ENCODE data around the gene NDUFB7.

NDUFB7 gene

DNA sequence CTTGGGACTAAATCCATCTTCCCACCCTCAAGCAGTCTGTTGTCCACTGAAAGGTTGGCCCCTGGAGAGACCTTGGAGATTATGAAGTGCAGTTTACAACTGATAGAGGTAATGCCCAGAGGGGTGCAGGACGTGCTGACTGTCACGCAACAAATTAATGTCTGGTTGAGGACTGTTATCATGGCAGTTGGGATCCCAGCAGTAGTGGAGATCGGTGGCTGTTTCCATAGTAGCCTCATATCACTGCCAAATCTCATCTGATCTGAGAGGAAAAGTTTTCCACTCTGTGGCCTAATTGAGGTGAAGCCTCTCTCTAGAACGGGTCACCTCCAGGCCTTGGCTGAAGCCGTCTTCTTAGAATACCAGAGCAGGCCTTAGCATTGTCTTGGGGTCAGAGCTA is 38.4 kb downstream of the NDUFB7 start:
- DNase-seq (ENCODE audit: low spot score), result no peak
- H3K4me3 Mint-ChIP-seq, result no peak overlapping the region
- H3K27me3 Mint-ChIP-seq (ENCODE audit: low read depth), result no peaks in the 10 kb centered on the region
- H3K36me3 Mint-ChIP-seq (ENCODE audit: low read depth), result peaks cover 10% of the 10 kb centered on the region
- H3K27ac Mint-ChIP-seq, result peak overlapping the region; percentile 60
- no peaks in the 10 kb centered on the region for H3K9me3 Mint-ChIP-seq
- H3K4me1 Mint-ChIP-seq (ENCODE audit: low read depth), result peaks cover 19% of the 10 kb centered on the region

DNA sequence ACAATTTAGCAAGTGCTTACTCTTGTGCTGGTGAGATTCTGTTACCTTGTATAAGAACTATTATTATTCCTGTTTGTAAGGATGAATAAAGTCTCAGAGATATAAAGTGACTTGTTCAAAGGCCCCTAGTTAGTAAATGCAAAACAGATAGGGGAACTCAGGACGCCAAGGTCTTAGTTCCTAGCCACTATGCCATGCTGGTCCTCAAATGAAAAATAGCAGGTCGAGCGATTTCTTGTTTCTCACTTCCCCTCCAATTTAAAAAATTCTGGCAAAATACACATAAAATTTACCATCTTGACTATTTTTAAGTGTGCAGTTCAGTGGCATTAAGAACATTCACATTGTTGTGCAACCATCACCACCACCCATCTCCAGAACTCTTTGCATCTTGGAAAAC is 41.4 kb downstream of the NDUFB7 start:
- peak overlapping the region; percentile 99 for H3K4me3 Mint-ChIP-seq
- H3K27me3 Mint-ChIP-seq (ENCODE audit: low read depth), result no peaks in the 10 kb centered on the region
- H3K9me3 Mint-ChIP-seq, result no peaks in the 10 kb centered on the region
- H3K4me1 Mint-ChIP-seq (ENCODE audit: low read depth), result peaks cover 17% of the 10 kb centered on the region
- peaks cover 10% of the 10 kb centered on the region for H3K36me3 Mint-ChIP-seq (ENCODE audit: low read depth)
- peak overlapping the region; percentile 60 for H3K27ac Mint-ChIP-seq
- DNase-seq (ENCODE audit: low spot score), result no peak

DNA sequence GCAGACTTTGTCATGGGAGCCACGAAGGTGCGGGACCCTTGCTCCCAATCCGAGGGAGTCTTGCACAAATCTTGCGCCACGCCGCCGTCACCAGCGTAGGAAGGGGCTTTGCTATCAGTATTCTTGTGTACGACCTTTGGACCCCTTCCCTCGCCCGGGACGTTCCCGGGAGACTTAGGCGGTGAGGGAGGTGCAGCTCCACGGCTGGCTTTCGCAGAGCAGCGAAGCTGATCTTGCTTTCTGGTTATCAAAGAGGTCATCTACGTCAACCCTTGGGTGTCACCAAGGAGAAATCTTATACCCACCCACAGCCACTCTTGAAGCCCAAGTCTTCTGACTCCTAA is 41.9 kb downstream of the NDUFB7 start:
- peak overlapping the region; percentile 92 for H3K27ac Mint-ChIP-seq
- H3K36me3 Mint-ChIP-seq (ENCODE audit: low read depth), result peaks cover 10% of the 10 kb centered on the region
- H3K27me3 Mint-ChIP-seq (ENCODE audit: low read depth), result no peaks in the 10 kb centered on the region
- no peak for DNase-seq (ENCODE audit: low spot score)
- peak overlapping the region; percentile 99 for H3K4me3 Mint-ChIP-seq
- no peaks in the 10 kb centered on the region for H3K9me3 Mint-ChIP-seq
- peaks cover 17% of the 10 kb centered on the region for H3K4me1 Mint-ChIP-seq (ENCODE audit: low read depth)

DNA sequence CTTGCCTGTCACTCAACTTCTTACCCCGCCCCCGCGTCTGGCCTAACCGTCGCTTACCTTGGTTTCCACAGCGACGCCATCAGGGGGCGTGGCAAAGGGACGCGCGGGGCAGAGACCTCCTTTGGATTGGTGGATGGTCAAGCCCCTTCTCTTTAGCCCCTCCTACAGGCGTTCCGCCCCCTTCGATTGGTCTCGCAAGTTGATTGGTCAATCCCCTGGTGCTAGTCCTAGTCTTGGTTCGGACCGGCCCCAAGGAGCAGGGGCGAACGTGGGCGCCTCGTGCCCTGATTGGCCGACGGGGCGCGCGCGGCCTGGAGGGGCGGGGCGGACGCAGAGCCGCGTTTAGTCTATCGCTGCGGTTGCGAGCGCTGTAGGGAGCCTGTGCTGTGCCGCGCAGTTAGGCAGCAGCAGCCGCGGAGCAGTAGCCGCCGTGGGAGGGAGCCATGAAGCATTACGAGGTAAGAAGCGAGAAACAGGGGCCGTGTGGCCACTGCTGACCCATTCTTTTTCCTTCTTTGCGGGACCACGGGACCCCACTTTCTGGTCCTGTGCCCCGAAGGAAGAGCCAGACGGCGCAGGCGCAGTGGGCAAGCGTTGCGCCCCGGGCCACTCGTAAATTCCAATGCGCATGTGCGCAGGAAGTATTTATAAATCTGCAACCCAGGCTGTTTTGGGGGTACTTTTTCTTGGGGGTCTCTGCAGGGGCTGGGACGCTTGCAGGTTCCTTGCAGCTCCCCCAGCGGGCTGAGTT is 42.4 kb downstream of the NDUFB7 start, which contains the start of gene TECR:
TSS of gene TECR (plus strand) at position 341 of the 751 bp plus-strand sequence. CDS start at position 444, 103 bp downstream.
- Mint-ChIP-seq H3K9me3 (no peaks in the 10 kb centered on the region), H3K4me3 (peak within 1 kb of the TSS; percentile 99), H3K27ac (peak within 1 kb of the TSS; percentile 98), H3K4me1 (ENCODE audit: low read depth) (peaks cover 17% of the 10 kb centered on the region), H3K27me3 (ENCODE audit: low read depth) (no peaks in the 10 kb centered on the region), H3K36me3 (ENCODE audit: low read depth) (peaks cover 10% of the 10 kb centered on the region)
- DNase-seq (ENCODE audit: low spot score), result peak; percentile 100

DNA sequence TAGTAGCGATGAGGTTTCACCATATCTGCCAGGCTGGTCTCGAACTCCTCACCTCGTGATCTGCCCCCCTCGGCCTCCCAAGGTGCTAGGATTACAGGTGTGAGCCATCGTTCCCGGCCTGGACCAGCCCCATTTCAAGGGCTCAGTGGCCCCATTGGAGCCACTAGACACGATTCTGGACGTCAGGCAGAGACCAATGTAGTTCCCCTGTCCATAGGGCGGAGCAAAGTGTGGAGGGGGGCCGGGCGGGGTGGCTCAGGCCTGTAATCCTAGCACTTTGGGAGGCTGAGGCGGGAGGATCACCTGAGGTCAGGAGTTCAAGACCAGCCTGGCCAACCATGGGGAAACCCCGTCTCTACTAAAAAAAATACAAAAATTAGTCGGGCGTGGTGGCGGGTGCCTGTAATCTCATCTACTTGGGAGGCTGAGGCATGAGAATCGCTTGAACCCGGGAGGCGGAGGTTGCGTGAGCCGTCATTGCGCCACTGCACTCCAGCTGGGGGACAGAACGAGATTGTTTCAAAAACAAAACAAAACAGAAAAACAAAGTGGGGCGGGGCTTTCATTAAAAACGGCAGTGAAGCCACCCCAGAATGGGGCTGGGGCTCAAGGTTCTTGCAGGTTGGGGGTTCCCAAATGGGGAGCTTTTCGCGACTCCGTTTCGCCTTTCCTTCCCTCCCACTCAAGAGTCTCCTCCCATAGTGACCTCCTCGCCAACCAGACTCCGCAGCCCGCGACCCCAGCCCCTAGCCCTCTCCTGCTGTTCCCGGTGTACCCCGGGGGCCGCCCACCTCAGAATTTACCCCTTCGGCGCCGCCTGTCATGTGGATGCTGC is 43.2 kb downstream of the NDUFB7 start:
- DNase-seq (ENCODE audit: low spot score), result no peak
- Mint-ChIP-seq H3K36me3 (ENCODE audit: low read depth) (peaks cover 10% of the 10 kb centered on the region), H3K27me3 (ENCODE audit: low read depth) (no peaks in the 10 kb centered on the region), H3K4me3 (peak overlapping the region; percentile 99), H3K4me1 (ENCODE audit: low read depth) (peaks cover 21% of the 10 kb centered on the region), H3K9me3 (no peaks in the 10 kb centered on the region), H3K27ac (peak overlapping the region; percentile 98)

DNA sequence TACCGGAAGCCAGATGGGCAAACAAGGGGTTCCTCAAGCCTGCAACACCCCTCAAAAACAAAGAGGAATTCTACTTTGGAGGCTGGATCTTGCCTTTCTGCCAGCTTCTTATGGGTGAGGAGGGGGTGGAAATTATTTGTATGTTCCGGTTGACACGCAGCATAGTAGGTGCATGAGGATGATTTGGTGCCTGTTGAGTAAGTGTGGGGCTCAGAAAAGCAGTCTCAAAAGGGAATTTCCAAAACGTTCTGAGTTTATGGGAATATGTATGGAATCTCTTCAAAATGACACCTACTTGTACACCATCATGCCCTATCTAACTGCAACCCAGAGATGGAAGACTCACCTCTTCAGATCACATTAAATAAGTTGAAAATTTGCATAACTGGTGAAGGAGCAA is 45.4 kb downstream of the NDUFB7 start:
- H3K4me1 Mint-ChIP-seq (ENCODE audit: low read depth), result peaks cover 37% of the 10 kb centered on the region
- no peak overlapping the region for H3K4me3 Mint-ChIP-seq

DNA sequence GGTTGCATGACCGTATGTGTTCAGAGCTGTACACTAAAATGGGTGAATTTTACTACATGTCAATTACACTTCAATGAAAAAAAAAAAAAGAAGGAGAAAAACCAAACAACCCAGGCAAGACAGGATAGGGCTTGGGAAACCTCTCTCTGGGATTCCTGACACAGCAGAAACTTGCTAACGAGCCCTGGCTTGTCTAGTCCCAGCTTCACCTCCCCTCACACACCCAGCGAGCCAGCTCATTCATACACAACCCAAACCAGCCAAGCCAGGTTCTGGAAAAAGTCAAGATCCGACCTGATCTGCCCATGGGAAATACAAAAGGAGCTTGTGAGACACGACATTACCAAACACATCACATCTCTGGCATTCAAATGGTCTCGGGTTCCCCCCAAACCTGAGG is 46.1 kb downstream of the NDUFB7 start:
- H3K27me3 Mint-ChIP-seq (ENCODE audit: low read depth), result no peaks in the 10 kb centered on the region
- no peak overlapping the region for H3K27ac Mint-ChIP-seq
- H3K4me1 Mint-ChIP-seq (ENCODE audit: low read depth), result peaks cover 36% of the 10 kb centered on the region
- no peak overlapping the region for H3K4me3 Mint-ChIP-seq
- H3K36me3 Mint-ChIP-seq (ENCODE audit: low read depth), result peaks cover 4% of the 10 kb centered on the region
- DNase-seq (ENCODE audit: low spot score), result no peak
- no peaks in the 10 kb centered on the region for H3K9me3 Mint-ChIP-seq

More for the DNA sequence above, 45.4 kb downstream of the NDUFB7 start:
- no peaks in the 10 kb centered on the region for H3K9me3 Mint-ChIP-seq
- peak overlapping the region; percentile 15 for H3K27ac Mint-ChIP-seq
- H3K27me3 Mint-ChIP-seq (ENCODE audit: low read depth), result no peaks in the 10 kb centered on the region
- DNase-seq (ENCODE audit: low spot score), result no peak
- peaks cover 4% of the 10 kb centered on the region for H3K36me3 Mint-ChIP-seq (ENCODE audit: low read depth)

GRCh38 chr19:14520543-14520942 is 51.3 kb downstream of the NDUFB7 start:
- Mint-ChIP-seq H3K4me1 (ENCODE audit: low read depth) (peaks cover 56% of the 10 kb centered on the region), H3K9me3 (no peaks in the 10 kb centered on the region), H3K27ac (peak overlapping the region; percentile 78), H3K4me3 (no peak overlapping the region), H3K27me3 (ENCODE audit: low read depth) (no peaks in the 10 kb centered on the region), H3K36me3 (ENCODE audit: low read depth) (peaks cover 23% of the 10 kb centered on the region)
- DNase-seq (ENCODE audit: low spot score), result no peak

DNA sequence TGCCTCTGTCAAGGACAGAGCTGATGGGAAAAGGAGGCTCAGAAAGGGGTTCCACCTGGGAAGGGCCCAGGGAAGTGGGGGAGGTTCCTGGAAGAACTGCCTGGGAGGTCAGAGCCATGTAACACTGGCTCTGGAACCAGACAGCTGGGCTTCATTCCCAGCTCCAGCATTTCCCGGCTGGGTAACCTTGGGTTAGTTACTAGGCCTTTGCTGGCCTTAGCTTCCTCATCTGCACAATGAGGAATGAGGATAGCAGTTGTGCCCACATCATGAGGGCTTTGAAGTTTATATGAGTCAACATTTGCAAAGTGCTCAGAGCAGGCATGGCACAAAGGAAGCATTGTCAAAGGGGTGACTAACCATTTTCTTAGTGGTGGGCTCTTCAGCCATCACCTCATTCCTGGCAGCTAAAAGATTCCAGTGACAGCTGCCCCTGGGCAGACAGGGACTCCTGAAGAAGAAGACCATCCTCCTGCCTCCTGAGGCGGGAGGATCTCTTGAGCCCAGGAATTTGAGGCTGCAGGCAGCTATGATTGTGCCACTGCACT is 51.9 kb downstream of the NDUFB7 start:
- H3K4me1 Mint-ChIP-seq (ENCODE audit: low read depth), result peaks cover 60% of the 10 kb centered on the region
- peak overlapping the region; percentile 88 for H3K4me3 Mint-ChIP-seq
- H3K36me3 Mint-ChIP-seq (ENCODE audit: low read depth), result peaks cover 29% of the 10 kb centered on the region
- H3K9me3 Mint-ChIP-seq, result no peaks in the 10 kb centered on the region
- peak overlapping the region; percentile 78 for H3K27ac Mint-ChIP-seq
- DNase-seq (ENCODE audit: low spot score), result no peak
- H3K27me3 Mint-ChIP-seq (ENCODE audit: low read depth), result no peaks in the 10 kb centered on the region

DNA sequence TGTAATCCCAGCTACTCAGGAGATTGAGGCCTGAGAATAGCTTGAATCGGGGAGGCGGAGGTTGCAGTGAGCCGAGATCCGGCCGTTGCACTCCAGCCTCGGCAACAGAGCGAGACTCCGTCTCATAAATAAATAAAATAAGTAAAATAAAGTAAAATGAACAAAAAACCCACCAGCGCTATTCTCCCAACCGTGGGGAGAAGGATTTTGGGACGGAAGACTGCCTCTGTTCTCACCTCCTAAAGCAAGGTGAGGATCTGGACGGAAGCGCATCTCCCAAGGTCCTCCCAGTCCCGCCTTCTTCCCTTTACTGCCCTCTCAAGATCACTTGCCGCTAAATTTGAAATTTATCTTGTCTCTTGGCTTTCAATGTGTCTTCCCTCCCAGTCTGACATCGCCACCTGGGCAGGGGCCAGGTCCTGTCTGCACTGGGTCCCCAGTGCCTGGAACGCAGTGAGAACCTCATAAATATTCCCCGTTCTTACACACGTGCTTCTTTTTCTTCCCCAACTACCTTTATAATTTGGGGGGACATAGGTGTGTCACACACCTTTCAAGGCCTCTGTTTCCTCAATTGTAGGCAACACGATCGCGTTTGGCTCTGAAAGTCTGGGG is 52.5 kb downstream of the NDUFB7 start:
- Mint-ChIP-seq H3K4me3 (peak overlapping the region; percentile 88), H3K27ac (peak overlapping the region; percentile 78), H3K27me3 (ENCODE audit: low read depth) (no peaks in the 10 kb centered on the region), H3K36me3 (ENCODE audit: low read depth) (peaks cover 35% of the 10 kb centered on the region), H3K9me3 (no peaks in the 10 kb centered on the region), H3K4me1 (ENCODE audit: low read depth) (peaks cover 64% of the 10 kb centered on the region)
- no peak for DNase-seq (ENCODE audit: low spot score)

DNA sequence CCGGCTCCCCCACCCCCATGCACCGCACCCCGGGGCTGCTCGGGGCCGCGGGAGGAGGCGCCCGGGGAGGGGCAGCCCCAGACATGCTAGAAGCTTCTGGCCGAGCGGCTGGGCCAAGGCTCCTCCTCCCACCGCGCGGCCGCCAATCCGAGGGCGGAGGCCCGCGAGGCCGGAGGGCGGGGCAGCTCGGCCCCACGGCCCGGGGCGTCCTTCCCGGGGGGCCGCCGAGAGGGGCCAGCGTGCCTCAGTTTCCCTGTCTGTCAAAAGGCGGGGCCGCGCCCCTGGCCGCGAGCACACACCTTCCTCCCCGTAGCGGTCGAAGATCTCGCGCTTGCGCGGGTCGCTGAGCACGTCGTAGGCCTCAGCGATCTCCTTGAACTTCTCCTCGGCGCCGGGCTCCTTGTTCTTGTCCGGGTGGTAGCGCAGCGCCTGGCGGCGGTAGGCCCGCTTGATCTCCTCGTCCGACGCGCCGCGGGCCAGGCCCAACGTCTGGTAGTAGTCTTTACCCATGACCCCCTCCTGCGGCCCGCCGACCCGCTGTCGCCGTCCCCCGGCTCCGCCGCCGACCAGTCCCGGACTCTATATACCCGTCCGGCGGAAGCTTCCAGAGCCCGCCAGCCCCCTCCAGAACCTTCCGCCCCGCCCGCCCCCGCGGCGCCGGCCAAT is 53.9 kb downstream of the NDUFB7 start, which contains the start of gene DNAJB1:
TSS of gene DNAJB1 (minus strand) at position 558 of the 666 bp plus-strand sequence. CDS start at position 510, 48 bp downstream.
- Mint-ChIP-seq H3K4me3 (peak within 1 kb of the TSS; percentile 96), H3K4me1 (ENCODE audit: low read depth) (peaks cover 61% of the 10 kb centered on the region)
- peak; percentile 84 for DNase-seq (ENCODE audit: low spot score)

GRCh38 chr19:14517446-14517839 is 54.4 kb downstream of the NDUFB7 start:
- Mint-ChIP-seq H3K36me3 (ENCODE audit: low read depth) (peaks cover 41% of the 10 kb centered on the region), H3K27ac (peak overlapping the region; percentile 92), H3K27me3 (ENCODE audit: low read depth) (no peaks in the 10 kb centered on the region), H3K4me3 (peak overlapping the region; percentile 96), H3K9me3 (no peaks in the 10 kb centered on the region), H3K4me1 (ENCODE audit: low read depth) (peaks cover 56% of the 10 kb centered on the region)
- no peak for DNase-seq (ENCODE audit: low spot score)

More for the DNA sequence above, 53.9 kb downstream of the NDUFB7 start, which contains the start of gene DNAJB1:
- Mint-ChIP-seq H3K9me3 (no peaks in the 10 kb centered on the region), H3K36me3 (ENCODE audit: low read depth) (peaks cover 41% of the 10 kb centered on the region), H3K27ac (peak within 1 kb of the TSS; percentile 96), H3K27me3 (ENCODE audit: low read depth) (no peaks in the 10 kb centered on the region)

DNA sequence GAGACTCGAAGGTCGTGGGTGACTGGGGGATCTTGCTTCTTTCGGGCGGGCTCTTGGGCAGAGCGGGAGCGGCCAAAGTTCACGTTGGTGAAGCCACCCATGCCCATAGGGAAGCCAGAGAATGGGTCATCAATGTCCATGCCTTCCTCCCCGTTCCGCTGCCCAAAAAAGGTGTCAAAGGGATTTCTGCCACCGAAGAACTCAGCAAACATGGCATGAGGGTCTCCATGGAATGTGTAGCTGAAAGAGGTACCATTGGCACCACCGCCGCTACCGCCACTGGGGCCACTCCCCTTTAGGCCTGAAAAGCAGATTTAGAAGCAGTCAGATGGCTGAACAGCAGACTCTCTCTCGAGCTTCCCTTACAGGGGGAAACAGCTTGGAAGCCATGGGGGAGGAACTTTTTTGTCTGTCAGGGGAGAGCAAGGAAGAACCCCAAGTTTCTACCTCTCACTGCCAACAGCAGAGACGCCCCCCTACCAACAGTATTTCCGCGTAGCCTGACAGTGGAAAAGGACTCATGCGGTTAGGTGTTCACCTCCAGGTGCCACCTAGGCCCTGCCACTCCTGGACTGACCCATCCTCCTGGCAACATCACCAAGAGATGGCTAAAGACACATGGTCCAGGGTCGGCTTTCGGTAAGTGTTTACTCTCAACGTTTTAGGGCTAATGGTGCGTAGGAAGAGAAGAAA is 55.0 kb downstream of the NDUFB7 start:
- Mint-ChIP-seq H3K27me3 (ENCODE audit: low read depth) (no peaks in the 10 kb centered on the region), H3K9me3 (no peaks in the 10 kb centered on the region), H3K4me1 (ENCODE audit: low read depth) (peaks cover 50% of the 10 kb centered on the region), H3K27ac (peak overlapping the region; percentile 92), H3K4me3 (peak overlapping the region; percentile 96), H3K36me3 (ENCODE audit: low read depth) (peaks cover 41% of the 10 kb centered on the region)
- DNase-seq (ENCODE audit: low spot score), result no peak

Measured in T-helper 2 cell treated with Interferon-gamma antibody and Interleukin-4, amounts not matched to agents 5 μg/mL and 100 μg/mL, for 36 hours (primary cell).